Stomach (tissue), 4 donors: ENCODE data around the gene CPLANE1.

Experiments
- EP300 ChIP-seq: sonication (generic); formaldehyde crosslinking; IDR thresholded peaks from one replicate; pipeline ENCODE4 v1.6.1; 2017; ENCODE audit warnings: antibody characterized with exemption
- POLR2AphosphoS5 ChIP-seq, 3 donors: sonication (generic); formaldehyde crosslinking; IDR thresholded peaks; one replicate each; pipeline ENCODE4 v1.6.1; 2016; ENCODE audit warnings: antibody characterized with exemption in 3 of 3

DNA sequence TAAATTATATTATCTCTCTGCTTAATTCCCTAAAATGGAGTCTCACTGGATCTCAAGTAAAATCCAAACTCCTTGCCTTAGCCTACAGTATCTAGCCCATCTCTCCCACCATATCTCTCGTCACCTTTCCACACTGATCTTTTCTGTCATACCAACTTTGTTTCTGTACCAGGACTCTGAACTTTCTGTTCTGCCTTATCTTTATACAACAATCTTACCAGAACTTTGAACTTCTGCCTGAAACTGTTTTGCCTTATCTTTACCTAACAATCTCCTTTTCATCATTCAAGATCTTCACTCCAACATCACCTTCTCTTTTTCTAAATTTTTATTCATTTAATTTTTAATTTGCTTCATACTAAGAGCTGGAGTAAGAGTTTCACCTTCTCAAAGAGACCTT, 139.0 kb downstream of the CPLANE1 start:
- no peak for TF ChIP-seq POLR2AphosphoS5 (IDR thresholded peaks at IDR 0.05)
- TF ChIP-seq EP300 = no peak
